Renal cortex interstitium (tissue), 3 donors: ENCODE results near the gene CIRBP. TPM values are rescaled to one million over a fixed set of nuclear protein-coding genes. Genes with fewer than 3 reads are reported as not detected.

ENCODE experiments used
- polyA plus RNA-seq, 3 donors: library from polyadenylated mRNA; unstranded; fragments of 120-200 nt; gene quantifications; one replicate each; pipeline ENCODE4 v1.2.1, GENCODE V29; 2013; ENCODE audit not compliant: insufficient read length in 3 of 3

The CIRBP gene
- polyA plus RNA-seq, 3 donors: 803 to 982 (median 849) TPM

Other genes starting within 250 kb of the CIRBP start
- 100 to 1,000 TPM in 2 of 3 donors, 10 to 100 TPM in 1; 92.3 to 145 (median 126) TPM for gene TMEM259, start 248.2 kb upstream of the CIRBP start, polyA plus RNA-seq
- not detected for gene RNU6-2, start 247.8 kb upstream of the CIRBP start, polyA plus RNA-seq
- gene CNN2, start 242.7 kb upstream of the CIRBP start, polyA plus RNA-seq: 100 to 1,000 TPM; 163 to 196 (median 180) TPM
- 10 to 100 TPM in 1 of 3 donors, 1 to 10 TPM in 2; 7.2 to 10.1 (median 8.2) TPM for gene ABCA7, start 229.2 kb upstream of the CIRBP start, polyA plus RNA-seq
- gene ARHGAP45, start 202.2 kb upstream of the CIRBP start, polyA plus RNA-seq: 10 to 100 TPM in 2 of 3 donors, 1 to 10 TPM in 1; 8.5 to 15.7 (median 15.4) TPM
- 100 to 1,000 TPM; 120 to 167 (median 144) TPM for gene POLR2E, start 174.0 kb upstream of the CIRBP start, polyA plus RNA-seq
- gene GPX4, start 165.3 kb upstream of the CIRBP start, polyA plus RNA-seq: 100 to 1,000 TPM; 237 to 269 (median 243) TPM
- gene SBNO2, start 95.1 kb upstream of the CIRBP start, polyA plus RNA-seq: 10 to 100 TPM; 14.9 to 23.6 (median 18.3) TPM
- 10 to 100 TPM; 56.8 to 62.2 (median 59.0) TPM for gene STK11, start 63.6 kb upstream of the CIRBP start, polyA plus RNA-seq
- 1 to 10 TPM; 1.5 to 8.7 (median 2.0) TPM for gene CBARP, start 31.3 kb upstream of the CIRBP start, polyA plus RNA-seq
- gene ATP5F1D, start 27.6 kb upstream of the CIRBP start, polyA plus RNA-seq: 100 to 1,000 TPM in 2 of 3 donors, 10 to 100 TPM in 1; 82.2 to 145 (median 129) TPM
- gene MIDN, start 20.7 kb upstream of the CIRBP start, polyA plus RNA-seq: 10 to 100 TPM; 42.1 to 70.7 (median 67.6) TPM
- 10 to 100 TPM; 14.8 to 25.6 (median 21.3) TPM for gene FAM174C, start 6.2 kb downstream of the CIRBP start, polyA plus RNA-seq
- gene EFNA2, start 16.5 kb downstream of the CIRBP start, polyA plus RNA-seq: 1 to 10 TPM; 1.5 to 3.8 (median 3.6) TPM
- 10 to 100 TPM; 39.5 to 84.1 (median 76.6) TPM for gene NDUFS7, start 114.6 kb downstream of the CIRBP start, polyA plus RNA-seq
- 10 to 100 TPM; 25.6 to 39.6 (median 37.4) TPM for gene GAMT, start 132.2 kb downstream of the CIRBP start, polyA plus RNA-seq
- gene DAZAP1, start 138.3 kb downstream of the CIRBP start, polyA plus RNA-seq: 100 to 1,000 TPM in 1 of 3 donors, 10 to 100 TPM in 2; 79.6 to 103 (median 90.2) TPM
- 100 to 1,000 TPM; 587 to 892 (median 766) TPM for gene RPS15, start 169.1 kb downstream of the CIRBP start, polyA plus RNA-seq
- 1 to 10 TPM; 1.2 to 1.9 (median 1.5) TPM for gene APC2, start 180.8 kb downstream of the CIRBP start, polyA plus RNA-seq
- gene C19orf25, start 209.9 kb downstream of the CIRBP start, polyA plus RNA-seq: 10 to 100 TPM; 17.0 to 33.0 (median 31.3) TPM
- 10 to 100 TPM in 1 of 3 donors, 1 to 10 TPM in 2; 4.4 to 11.4 (median 7.8) TPM for gene PCSK4, start 221.0 kb downstream of the CIRBP start, polyA plus RNA-seq
- 10 to 100 TPM; 14.5 to 28.1 (median 23.8) TPM for gene REEP6, start 221.8 kb downstream of the CIRBP start, polyA plus RNA-seq
- 1 to 10 TPM in 1 of 3 donors, under 1 TPM in 2; 0.47 to 1.2 (median 0.62) TPM for gene ADAMTSL5, start 243.7 kb downstream of the CIRBP start, polyA plus RNA-seq